GM15510 (cell line): Measurements from ENCODE around the gene RFTN1.

Experiments
- POLR2A ChIP-seq: IDR thresholded peaks from 3 replicates; pipeline ENCODE4 v1.6.1; 2011; ENCODE audit warnings: borderline replicate concordance; ENCODE audit not compliant: insufficient read length; ENCODE audit errors: extremely low read depth

The RFTN1 gene

DNA sequence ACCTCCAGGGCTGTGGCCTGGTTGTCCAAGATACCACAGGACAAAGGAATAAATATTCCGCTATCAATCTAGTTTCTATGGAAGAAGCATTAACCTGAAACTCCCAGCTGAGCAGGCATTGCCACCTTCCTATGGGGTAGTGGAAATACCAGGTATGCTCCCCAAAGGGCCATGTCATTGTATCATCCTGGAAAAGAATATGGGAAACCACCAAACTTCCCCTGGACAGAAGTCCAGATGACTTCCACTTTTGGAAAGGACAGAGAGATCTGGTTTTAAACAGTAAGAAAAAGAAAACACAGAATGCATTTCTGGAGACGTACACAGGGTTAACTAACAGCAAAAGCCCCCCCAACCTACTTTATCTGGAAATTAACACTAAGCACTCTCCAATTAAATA is 100.2 kb downstream of the RFTN1 start:
- no peak for TF ChIP-seq POLR2A

GRCh38 chr3:16412192-16412800 is 101.2 kb downstream of the RFTN1 start:
- no peak for TF ChIP-seq POLR2A

DNA sequence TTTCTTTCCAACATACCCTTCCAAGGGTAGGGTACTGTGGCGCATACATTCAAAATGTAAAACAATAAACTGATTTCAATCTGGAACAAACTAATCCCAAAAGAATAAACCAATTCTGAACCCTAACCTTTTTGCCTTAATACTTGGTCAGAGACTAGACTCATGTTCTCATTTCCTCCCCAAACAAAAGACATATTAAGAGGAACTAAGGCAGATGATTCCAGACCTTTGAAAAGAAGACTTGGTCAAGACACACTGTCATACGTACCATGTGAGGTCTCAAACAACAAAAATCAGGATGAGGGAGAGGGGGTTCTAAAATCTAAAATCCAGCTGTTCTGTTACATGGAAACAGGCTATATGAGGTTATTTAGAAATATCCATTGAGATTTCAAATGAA is 102.1 kb downstream of the RFTN1 start:
- no peak for TF ChIP-seq POLR2A

DNA sequence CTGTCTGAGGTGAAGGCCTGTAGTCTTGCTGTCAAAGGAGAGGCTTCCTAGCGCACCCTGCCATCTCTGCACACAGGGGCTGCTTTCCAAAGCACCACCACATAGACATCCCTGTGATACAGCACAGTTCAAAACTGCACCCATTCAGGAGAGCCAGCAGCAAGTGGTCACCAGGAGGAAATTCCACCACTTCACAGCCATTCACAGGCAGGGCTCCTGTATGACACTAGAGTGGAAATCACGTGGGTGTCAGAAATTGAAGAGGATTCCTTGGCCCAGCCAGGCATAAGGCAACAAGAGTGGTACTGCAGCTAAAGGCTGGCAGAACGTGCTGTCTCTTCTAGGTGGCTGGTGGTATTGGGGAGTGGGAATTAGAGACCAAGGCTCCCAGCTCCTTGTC is 102.8 kb downstream of the RFTN1 start:
- TF ChIP-seq POLR2A = no peak

- TF ChIP-seq POLR2A = no peak
Measured at GRCh38 chr3:16409032-16409431, 104.5 kb downstream of the RFTN1 start.

GRCh38 chr3:16407366-16407765 is 106.1 kb downstream of the RFTN1 start:
- TF ChIP-seq POLR2A = no peak

DNA sequence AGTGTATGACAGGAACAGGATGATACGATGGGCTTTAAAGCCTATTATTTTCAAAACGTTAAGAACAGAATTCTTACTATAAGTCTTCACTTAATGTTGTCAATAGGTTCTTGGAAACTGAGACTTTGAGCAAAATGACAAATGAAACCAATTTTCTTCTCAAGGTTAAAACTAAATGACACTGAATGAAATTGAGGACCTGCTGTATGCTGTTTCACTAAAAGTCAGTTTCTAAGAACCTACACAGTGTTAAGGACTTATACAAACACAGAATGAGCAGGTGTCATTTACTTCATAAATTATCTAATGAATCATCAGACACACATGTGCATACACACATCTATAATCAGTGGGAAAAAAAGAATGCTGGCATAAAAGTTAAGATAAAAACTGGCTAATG is 106.9 kb downstream of the RFTN1 start:
- no peak for TF ChIP-seq POLR2A

DNA sequence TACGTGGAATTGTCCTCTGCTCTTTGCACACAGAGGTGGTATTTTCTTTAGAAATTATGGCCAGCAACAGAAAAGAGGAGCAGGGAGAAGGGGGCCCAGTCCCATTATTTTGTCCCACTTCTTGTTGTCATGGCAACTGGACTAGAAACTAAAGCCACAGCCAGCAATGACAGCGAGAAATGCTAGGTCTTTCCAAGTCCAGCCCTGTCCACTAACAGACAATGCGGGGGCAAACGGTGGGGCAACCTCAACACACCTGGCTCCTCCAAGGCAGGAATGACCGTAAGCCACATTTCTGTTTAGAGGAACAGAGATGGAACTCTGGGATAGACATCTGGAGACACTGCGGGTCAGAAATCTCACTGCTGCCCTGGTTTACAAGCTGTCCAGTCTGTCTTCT is 107.3 kb downstream of the RFTN1 start:
- no peak for TF ChIP-seq POLR2A

DNA sequence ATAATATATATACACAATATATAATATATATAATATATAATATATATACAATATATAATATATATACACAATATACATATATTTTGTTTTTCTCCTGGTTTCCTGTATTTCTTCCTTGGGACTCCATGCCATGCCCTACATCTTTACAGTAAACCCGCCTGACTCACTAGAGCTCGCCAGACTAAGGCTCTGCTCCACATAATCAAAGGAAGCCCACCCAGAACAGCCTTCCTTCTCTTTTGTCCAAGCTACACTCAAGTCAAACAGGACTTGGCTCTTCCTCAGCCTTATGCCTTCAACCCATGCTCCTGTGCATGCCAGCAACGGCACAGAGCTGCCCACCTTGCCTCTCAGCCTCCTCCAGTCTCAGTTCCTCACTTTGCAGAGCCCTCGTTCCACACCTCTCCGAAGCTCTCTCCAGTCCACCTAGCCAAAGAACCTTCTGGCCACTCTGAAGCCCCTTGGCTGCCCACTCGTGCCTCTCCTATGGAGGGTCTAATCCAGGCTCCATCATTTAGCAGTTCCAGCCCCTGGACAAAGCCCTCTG is 109.1 kb downstream of the RFTN1 start:
- no peak for TF ChIP-seq POLR2A

DNA sequence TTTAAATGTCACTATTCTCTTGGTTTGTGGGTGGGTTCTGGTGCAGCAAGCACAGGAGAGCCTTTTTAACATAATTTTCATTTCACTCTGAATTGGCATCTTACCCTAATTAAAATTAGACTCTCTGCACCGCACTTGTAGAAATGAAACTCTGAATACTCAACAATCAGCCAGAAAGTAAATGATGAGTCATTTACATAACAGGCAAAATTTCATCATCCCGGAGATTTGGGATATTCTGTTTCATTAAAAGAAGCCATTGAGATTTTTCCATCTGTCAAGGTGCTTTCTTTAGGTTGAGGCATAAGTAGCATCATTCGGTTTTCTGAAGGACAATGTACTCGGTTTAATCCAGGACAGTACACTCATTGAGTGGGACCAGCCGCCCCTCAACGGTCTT is 111.0 kb downstream of the RFTN1 start:
- no peak for TF ChIP-seq POLR2A

DNA sequence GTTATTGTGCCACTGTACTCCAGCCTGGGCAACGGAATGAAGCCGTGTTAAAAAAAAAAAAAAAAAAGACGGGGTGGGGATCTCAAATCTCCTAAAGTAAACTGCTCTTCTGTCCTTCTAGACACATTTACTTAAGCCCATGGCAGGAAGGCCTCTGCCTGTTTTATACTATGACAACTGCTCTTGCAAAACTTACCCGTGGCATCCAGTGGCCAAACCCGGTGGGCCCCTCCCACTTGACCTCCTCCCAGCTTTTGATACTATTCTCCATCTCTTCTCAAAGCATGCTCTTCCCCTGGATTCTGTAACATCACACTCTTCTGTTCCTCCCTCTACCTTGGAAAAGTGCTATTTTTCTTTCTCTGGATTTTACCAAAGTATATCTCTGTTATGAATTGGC is 112.2 kb downstream of the RFTN1 start:
- TF ChIP-seq POLR2A = no peak

- TF ChIP-seq POLR2A = no peak
Measured at GRCh38 chr3:16400106-16400931, 113.2 kb downstream of the RFTN1 start.

GRCh38 chr3:16399473-16399872 is 114.0 kb downstream of the RFTN1 start:
- no peak for TF ChIP-seq POLR2A

DNA sequence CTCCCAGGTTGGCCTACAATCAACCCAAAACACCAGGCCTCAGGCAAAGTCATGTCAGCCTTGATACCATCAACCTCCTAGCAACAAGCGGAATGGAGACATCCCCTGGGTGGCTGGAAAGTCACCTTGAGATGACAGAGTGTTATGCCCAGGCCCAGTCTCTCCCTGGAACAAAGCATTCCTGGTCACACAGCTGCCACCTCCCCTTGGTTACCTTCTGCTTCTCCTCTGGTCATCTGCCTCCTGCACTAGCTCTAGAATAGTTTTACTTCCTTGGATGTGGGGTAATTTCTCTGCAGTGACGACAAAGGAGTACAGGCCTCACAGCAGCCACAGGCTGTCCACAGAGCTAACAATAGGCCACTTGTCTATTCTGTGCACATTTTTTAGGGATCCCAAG is 114.9 kb downstream of the RFTN1 start:
- no peak for TF ChIP-seq POLR2A

DNA sequence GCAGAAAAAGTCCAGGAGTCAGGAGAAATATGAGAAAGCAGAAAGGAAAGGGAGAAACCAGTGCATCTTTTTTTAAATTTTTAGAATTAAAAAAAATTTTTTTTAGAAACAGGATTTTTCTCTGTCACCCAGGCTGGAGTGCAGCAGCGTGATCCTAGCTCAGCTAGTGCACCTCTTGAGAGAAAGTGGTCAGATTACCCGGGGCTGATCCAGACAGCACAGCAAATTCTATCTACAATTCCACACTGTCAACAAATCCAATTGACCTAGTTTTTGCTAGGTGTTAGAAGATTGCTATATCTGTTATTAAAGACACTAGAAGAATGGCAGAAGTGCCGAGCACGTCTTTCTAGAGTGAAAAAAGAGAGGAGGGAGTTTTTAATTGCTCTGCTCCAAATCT is 117.3 kb downstream of the RFTN1 start:
- no peak for TF ChIP-seq POLR2A

GRCh38 chr3:16395212-16395611 is 118.3 kb downstream of the RFTN1 start:
- TF ChIP-seq POLR2A = no peak
